ENCODE data around the gene DDTL. TPM values are rescaled to one million over a fixed set of nuclear protein-coding genes. Genes with fewer than 3 reads are reported as not detected.

Gene DDTL
- polyA plus RNA-seq, 1 donor = 3.3 TPM

GRCh38 chr22:24007253-24008021, 40.7 kb downstream of the DDTL start:
- DNase-seq = no peak

GRCh38 chr22:24008022-24008283, 41.3 kb downstream of the DDTL start:
- no peak for DNase-seq

- DNase-seq = no peak
Measured at GRCh38 chr22:24008381-24009226, 41.9 kb downstream of the DDTL start.

GRCh38 chr22:24009227-24010017, 42.7 kb downstream of the DDTL start:
- no peak for DNase-seq

- DNase-seq = no peak
Measured at GRCh38 chr22:24010018-24010391, 43.3 kb downstream of the DDTL start.

- DNase-seq = no peak
Measured at GRCh38 chr22:24011735-24012068, 45.0 kb downstream of the DDTL start.

GRCh38 chr22:24016156-24016555, 49.5 kb downstream of the DDTL start:
- DNase-seq = no peak

- DNase-seq = no peak
Measured at GRCh38 chr22:24021304-24021703, 54.6 kb downstream of the DDTL start.

Other genes starting within 250 kb of the DDTL start
- 6.1 TPM for gene ZNF70, start 215.8 kb upstream of the DDTL start, polyA plus RNA-seq (ENCODE audit: insufficient read length)
- 0.56 TPM for gene VPREB3, start 212.5 kb upstream of the DDTL start, polyA plus RNA-seq (ENCODE audit: insufficient read length)
- 0.50 TPM for gene C22orf15, start 203.9 kb upstream of the DDTL start, polyA plus RNA-seq (ENCODE audit: insufficient read length)
- gene CHCHD10, start 198.9 kb upstream of the DDTL start, polyA plus RNA-seq (ENCODE audit: insufficient read length) = 53.5 TPM
- 8.2 TPM for gene MMP11, start 194.0 kb upstream of the DDTL start, polyA plus RNA-seq (ENCODE audit: insufficient read length)
- 79.3 TPM for gene SMARCB1, start 179.9 kb upstream of the DDTL start, polyA plus RNA-seq (ENCODE audit: insufficient read length)
- gene DERL3, start 127.9 kb upstream of the DDTL start, polyA plus RNA-seq (ENCODE audit: insufficient read length) = 1.2 TPM
- gene SLC2A11, start 109.0 kb upstream of the DDTL start, polyA plus RNA-seq (ENCODE audit: insufficient read length) = 9.5 TPM
- 178 TPM for gene MIF, start 72.5 kb upstream of the DDTL start, polyA plus RNA-seq (ENCODE audit: insufficient read length)
- 14.3 TPM for gene GSTT2B, start 5.7 kb upstream of the DDTL start, polyA plus RNA-seq (ENCODE audit: insufficient read length)
- 45.9 TPM for gene DDT, start 7.6 kb downstream of the DDTL start, polyA plus RNA-seq (ENCODE audit: insufficient read length)
- gene GSTT2, start 13.2 kb downstream of the DDTL start, polyA plus RNA-seq (ENCODE audit: insufficient read length) = 0.41 TPM
- not detected for gene GSTT4, start 38.6 kb downstream of the DDTL start, polyA plus RNA-seq (ENCODE audit: insufficient read length)
- 37.9 TPM for gene CABIN1, start 44.4 kb downstream of the DDTL start, polyA plus RNA-seq (ENCODE audit: insufficient read length)
- 0.85 TPM for gene SUSD2, start 214.6 kb downstream of the DDTL start, polyA plus RNA-seq (ENCODE audit: insufficient read length)